Fibroblast of peridontal ligament (primary cell): Measurements from ENCODE around the gene AOC1.

ENCODE experiments used
- DNase-seq: peaks from one replicate; pipeline ENCODE4 v3.0.0-alpha.2; 2010; ENCODE audit errors: extremely low read depth

Gene AOC1

DNA sequence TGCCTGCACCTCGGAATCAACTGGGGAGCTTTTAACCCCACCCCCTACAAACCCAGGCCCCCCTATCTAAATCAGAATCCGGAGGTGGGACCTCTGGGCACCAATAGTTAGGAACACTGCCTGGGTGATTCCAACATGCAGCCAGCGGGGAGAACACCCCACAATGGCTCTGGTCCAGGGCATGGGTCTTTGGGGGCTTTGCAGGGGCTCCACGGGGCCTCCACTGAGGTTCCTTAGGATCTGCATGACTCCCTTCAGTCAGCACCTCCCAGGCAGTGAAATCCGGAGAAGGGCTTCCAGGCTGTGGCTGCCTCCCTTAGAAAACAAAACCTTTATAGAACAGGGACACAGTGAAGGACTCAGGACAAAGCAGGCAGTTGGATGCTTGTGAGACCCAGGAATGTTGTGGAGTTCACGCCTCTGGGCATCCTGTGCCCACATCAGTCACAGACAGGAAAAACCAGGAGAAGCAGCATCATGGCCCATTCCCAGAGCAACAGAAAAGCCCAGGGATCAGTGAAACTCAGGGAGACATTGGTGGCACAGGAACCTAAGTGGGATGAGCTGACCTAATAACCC lies 16.5 kb upstream of the AOC1 start:
- DNase-seq = no peak

DNA sequence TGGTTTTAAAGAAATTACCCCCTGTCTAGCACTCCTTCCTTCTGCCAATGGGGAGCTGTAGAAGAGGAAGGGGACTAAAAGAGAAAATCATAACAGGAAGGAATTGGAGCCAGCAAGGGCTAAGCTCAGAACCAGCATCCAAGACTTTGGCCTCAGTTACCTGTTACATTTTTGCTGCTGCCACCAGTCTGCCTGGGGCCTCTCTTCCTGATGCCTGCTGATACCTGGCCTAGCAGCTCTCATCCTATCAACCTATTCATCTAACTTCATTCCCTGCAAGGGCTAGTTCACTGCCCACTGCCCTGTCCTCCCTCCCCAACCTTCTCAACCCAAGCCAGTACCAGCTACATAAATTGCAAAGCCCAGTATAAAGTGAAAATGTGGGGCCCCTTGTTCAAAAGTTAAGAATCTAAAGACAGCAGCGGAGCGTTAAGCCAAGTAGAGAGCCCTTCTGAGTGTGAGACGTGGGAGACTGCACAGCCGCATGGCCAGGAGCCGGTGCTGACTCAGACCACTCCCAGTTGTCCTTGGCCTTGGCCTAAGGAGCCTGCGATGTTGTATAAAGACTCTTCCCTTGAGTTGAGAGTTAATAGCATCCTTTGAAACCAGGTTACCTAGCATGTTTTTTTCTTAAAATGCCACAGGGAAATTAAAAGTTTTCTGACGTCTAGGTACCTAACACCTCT lies 13.2 kb upstream of the AOC1 start:
- no peak for DNase-seq

DNA sequence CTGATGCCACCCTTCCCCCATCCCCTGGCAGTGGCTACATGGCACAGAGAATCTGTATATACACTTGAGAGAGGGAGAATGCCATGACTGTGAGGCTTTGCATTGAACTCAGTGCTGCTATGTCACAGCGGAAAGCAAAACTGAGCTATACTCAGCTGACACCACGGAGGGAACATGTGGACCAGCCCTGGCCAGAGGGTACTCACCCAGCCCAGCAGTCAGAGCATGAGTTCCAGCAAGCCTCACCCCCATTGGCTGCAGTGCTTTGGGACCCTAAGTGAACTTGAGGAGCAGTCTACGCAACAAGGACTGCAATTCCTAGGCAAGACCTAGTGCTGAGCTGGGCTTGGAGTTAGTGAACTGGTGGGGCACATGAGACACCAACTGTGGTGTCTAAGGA lies 10.3 kb upstream of the AOC1 start:
- no peak for DNase-seq

DNA sequence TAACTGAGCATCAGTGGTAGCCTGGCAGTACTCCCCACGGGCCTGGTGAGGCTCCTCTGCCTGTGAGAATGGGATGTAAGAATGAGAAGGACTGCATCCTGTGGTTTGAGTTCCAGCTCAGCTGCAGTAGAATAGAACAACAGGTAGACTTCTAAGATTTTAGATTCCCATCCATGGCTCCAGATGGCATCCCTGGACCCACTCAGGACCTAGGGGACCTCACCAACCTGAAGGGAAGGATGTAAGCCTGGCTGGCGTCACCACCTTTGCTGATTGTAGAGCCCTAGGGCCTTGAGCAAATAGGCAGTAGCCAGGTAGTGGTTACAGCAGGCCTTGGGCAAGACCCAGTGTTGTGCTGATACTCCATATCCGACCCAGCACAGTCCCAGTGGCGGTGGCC lies 9.6 kb upstream of the AOC1 start:
- no peak for DNase-seq

DNA sequence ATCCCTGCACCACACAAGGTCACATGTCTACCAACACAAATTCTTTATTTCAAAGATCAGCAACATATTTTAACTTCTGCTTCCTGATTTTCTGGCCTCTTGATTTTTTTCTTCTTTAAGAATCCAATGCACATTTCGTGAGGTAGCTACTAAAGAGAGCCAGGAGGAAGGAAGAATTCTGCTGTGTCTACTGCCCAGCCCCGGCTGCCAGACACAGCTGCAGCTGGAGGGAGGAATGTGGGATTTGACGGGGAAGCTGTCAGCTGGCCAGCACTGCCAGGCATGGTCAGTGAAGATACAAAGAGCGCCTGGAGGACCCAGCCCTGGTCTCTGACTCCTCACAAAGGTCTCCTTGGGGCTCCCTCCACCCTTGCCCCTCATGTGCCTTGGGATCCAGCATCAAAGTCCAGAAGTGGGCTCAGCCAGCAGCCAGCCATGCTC lies 6.9 kb upstream of the AOC1 start:
- no peak for DNase-seq

DNA sequence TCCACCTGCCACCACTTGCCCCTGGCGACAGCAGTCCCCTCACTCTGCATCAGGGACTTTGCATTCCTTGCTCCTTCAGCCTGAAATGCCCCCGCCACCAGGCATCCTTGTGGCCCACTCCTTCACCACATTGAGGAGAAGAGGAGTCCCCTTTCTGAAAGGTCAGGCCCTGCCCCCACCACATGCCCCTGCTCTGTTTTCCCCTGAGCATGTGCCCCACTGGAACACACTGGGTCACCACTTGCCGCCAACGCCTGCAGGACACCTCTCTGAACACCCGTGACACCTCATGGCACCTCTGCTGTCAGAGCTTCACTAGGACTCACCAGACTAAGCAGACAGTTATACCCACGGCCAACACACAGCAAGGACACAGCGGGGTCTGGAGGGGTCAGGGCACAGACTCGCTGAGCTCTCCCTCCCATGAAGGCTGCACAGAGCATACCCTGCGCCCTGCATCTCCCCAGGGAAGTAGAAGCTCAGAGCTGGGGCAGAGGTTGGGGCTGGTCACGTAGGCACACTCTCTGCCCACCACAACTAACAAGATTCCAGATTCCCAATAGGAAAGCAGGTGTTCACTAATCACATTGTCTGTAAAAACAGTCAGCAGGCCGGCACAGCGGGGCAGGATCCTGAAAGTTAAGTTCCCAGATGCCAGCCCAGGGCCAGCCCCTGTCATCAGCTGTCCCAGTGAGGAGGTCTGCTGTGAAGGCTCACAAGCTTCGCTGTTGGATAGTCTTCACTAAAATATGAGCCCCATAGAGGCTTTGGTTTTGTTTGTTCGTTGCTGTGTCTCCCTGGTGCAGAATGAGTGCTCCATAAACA lies 5.8 kb upstream of the AOC1 start:
- DNase-seq = no peak

DNA sequence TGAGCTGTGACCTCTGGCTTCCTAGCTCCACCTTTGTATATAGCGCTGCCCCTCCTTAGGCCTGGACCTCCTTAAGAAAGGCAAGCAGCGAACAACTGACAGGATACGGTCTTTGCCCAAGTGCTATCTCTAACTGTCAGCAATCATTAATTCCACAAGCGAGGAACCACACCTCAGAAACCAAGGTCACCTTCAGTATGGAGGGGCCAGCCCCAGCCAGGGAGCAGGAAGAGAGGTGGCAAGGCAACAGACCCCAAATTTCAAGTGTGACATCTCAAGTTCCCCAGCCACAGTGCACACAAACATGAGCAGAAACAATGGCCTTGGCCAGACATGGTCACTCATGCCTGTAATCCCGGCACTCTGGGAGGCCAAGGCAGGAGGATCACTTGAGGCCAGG lies 4.8 kb upstream of the AOC1 start:
- DNase-seq = no peak

DNA sequence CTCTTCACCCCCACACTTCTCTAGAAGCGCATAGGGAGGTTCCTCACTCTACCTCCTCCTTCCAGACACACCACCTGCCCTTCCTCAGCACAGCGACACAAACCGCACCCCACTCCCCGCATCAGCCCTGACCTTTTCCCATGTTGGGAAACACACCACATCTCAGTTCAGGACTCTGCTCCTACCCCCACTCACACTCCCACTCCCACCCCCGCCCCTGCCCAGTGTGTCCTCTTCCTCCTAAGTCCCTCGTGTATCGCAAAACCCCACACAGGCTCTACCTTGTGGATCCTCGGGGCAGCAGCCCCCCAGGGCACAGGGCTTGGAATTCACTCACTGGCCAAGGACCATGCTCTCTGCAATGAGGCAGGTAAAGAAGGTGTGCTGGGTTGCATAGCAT lies 4.2 kb upstream of the AOC1 start:
- DNase-seq = no peak

DNA sequence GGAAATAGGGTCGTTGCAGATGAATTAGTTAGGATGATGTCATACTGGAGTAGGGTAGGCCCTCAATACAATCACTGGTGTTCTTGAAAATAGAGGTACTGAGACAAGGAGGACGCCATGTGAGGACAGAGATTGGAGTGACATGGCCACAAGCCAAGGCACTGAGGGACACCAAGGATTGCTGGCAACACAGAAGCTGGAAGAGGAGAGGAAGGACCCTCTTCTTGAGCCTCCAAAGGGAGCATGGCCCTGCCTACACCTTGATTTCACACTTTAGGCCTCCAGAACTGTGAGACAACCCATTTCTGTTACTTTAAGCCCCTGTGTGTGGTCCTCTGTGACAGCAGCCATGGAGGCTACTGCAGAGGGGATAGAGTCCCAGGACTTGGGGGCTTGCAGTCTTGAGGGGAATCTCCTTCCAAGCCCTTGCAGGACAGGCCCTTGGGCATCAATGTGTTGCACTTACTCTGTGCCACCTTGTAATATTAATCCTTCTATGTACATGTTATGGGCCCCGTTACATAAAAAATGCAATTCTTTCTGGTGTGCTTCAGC lies 3.7 kb upstream of the AOC1 start:
- no peak for DNase-seq

DNA sequence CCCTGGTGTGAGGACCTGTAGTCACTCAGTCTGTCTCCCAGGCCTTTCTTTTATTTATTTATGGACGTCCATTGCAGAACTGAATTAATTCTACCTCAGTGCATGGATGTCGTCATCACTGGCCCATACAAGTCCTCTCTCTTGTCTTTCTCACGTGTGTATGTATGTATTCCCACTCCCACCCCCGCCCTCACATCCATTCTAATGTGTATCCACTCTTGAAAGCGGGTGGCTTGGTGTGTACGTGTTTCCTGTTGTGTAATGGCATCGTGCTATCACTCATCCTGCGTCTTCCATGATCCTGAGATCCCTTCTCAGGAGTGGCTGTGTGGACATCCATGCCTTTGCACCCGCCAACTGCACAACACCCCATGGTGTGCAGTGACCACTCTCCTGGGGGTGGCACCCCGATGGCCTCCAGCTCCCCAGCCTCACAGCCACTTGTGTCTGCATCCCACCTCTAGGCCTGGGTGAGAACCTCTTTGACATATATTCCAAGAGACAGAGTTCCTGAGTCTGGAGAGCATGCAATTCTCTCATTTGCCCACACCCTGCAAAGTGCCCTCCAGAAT lies 3.0 kb upstream of the AOC1 start:
- no peak for DNase-seq

DNA sequence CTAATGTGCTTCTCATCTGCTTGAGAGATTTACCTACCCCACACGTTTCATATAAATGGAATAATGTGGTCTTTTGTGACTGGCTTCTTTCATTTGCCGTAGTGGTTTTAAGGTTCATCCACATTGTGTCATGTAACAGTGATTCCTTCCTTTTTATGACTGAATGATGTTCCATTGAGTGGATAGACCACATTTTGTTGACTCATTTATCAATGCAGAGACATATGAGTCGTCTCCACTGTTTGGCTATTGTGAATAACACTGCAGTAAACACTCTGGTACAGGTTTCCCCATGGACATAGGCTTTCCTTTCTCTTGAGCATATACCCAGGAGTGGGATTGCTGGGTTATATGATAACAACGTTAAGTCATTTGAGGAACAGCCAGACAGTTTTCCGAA lies 2.0 kb upstream of the AOC1 start:
- DNase-seq = no peak

DNA sequence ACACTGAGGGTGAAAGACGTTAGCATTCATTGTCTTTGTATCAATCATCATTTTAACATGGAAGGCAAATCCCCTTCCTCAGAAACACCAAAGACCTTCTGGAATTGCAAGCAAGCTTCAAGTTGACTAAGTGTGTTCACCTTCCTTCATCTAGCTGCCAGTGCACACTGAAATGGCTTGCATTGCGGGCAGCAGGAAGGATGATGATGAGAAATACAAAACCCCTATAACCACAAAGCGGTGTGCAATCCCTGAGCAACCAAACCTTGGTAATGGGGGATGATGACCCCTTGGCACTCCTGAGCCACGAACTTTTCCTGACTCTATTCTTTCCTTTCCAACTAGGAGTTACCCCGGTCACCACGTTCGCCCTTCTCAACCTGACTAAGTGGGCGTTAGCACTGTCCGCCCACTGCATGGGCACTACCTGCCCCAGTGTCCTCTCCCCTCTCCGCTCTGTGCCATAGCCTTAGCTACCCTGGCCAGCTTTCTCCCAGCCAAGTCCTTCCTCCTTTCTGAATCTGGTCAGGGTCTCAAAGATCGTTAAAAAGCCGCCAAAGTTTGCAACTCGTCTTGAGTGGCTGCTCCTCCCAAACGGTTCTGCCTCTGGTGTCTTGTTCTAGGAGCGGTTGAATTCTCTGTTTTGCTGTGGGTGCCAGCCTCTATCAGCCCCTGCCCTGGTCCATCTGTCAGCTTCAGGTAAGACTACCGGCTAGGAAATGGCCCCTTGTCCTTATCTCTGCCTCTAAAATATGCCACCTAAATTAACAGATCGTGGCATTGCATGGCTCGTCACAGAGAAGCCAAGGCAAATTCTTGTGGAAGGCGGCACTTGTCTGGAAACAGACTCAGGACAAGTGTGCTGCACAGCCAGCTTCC lies 586 bp upstream of the AOC1 start:
- no peak for DNase-seq

DNA sequence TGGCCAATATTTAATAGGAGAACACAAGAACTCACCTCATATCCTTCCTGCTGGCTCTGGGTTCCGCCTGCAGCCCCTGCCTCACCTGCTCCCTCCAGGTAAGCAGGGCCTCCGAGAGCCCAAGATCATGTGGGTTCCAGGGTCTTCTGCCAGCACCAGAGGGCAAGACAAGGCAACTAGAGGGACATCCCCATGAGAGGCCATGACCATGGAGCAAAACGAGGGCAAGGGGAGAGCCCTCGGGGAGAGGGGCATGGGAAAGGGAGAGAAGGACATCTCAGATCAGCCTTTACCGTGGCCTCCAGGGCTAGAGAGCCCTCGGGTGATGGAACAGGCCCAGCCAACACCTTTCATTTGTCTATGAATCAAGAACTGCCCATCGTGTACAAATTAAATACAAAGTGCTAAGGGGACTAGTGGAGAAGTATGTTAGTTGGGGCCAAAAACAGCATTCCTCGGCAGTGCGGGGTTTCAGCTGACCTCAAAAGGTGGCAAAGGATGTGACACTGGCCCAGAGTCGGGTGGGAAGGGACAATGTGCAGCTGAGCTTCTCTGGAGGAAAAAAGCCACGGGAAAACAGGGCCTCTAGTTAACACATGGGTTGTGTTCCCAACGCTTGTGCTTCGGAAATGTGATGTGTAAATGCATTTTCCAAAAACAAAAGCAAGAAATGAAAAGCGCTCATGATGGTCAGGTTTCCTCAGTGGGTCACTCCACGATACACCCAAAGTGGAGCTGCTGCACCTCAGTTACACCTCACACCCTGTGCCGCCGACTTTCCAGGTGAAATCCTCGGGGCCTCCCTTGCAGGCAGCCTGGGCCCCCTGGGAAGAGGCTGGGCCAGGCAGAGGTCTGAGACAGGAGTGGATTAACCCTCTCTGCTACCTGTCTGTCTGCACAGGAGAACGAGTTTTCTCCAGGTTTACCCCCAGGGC lies 2.0 kb downstream of the AOC1 start:
- no peak for DNase-seq

DNA sequence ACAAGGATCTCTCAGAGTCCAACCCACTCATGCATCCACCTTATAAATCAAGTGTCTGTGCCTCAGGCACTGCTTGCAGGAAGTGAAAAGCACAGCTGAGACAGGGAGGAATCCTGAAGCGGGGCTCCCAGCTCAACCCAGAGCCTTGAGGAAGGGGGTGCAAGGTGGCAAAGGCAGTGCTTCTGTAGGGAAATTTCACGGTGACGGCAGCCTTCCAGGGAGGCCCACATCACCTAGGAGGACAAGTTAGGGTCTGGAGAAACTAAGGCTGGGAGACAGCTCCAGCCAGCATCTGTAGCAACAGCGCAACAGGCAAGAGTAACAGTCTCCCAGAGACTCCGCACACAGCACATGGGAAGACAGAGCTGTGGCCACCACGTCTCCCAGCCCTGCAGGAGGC lies 2.7 kb downstream of the AOC1 start:
- DNase-seq = no peak

DNA sequence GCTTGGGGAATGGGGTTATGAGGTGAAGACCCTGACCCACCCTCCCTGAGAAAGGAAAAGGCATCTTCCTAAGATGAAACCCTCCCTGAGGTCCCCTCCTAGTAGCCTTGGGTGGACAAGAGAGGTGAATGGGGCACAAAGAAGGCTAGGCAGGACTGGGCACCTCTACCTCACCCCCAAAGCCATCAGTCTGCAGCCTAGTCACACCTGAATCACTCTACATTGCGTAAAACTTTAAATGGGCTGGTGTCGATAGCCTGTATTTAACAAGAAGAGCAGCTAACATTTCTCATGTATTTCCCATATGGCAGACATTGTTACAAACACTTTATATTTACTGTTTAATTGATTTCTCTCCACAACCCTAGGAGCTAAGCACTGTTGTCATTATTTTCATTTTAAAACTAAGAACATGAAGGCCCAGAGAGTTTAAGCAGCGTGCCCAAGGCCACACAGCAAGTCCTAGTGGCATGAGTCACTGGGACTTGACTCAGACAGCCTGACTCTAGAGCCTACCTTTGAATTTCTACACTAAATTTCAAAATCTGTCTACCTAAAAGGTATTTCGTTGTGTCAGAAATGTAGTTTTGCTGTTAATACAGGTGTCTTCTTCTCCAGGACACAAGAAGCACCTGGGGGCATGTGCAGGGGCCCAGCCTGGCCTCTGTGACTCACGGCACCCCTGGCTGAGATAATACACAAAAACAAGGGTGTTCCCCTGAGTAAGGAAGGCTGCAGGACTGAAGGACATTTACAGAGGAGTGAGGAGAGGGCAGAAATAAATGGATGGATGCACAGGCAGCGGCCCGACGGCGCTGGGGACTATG lies 3.4 kb downstream of the AOC1 start:
- DNase-seq = no peak

DNA sequence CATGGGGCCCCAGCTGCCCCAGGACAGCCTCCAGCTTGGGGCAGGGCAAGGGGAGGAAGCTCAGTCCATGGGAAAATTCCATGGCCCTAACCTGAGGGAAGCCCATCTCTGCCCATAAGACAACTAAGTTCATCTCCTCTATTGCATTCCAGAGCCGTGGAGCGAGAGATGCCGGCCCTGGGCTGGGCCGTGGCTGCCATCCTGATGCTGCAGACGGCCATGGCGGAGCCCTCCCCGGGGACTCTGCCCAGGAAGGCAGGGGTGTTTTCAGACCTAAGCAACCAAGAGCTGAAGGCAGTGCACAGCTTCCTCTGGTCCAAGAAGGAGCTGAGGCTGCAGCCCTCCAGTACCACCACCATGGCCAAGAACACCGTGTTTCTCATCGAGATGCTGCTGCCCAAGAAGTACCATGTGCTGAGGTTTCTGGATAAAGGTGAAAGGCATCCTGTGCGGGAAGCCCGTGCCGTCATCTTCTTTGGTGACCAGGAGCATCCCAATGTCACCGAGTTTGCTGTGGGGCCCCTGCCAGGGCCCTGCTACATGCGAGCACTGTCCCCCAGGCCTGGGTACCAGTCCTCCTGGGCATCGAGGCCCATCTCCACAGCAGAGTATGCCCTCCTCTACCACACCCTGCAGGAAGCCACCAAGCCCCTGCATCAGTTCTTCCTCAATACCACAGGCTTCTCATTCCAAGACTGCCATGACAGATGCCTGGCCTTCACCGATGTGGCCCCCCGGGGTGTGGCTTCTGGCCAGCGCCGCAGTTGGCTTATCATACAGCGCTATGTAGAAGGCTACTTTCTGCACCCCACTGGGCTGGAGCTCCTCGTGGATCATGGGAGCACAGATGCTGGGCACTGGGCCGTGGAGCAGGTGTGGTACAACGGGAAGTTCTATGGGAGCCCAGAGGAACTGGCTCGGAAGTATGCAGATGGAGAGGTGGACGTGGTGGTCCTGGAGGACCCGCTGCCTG lies 4.3 kb downstream of the AOC1 start:
- DNase-seq = no peak

DNA sequence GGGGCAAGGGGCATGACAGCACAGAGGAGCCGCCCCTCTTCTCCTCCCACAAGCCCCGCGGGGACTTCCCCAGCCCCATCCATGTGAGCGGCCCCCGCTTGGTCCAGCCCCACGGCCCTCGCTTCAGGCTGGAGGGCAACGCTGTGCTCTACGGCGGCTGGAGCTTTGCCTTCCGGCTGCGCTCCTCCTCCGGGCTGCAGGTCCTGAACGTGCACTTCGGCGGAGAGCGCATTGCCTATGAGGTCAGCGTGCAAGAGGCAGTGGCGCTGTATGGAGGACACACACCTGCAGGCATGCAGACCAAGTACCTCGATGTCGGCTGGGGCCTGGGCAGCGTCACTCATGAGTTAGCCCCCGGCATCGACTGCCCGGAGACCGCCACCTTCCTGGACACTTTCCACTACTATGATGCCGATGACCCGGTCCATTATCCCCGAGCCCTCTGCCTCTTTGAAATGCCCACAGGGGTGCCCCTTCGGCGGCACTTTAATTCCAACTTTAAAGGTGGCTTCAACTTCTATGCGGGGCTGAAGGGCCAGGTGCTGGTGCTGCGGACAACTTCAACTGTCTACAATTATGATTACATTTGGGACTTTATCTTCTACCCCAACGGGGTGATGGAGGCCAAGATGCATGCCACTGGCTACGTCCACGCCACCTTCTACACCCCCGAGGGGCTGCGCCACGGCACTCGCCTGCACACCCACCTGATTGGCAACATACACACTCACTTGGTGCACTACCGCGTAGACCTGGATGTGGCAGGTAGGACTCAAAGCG lies 5.1 kb downstream of the AOC1 start:
- no peak for DNase-seq
